GM18511 (cell line): ENCODE results near the gene DDX11.
A peak's percentile ranks its signal among the peaks of the same experiment; 100 is the strongest.
"Not testable (repeated sequence)": the region's sequence is repeated elsewhere in the genome, so short reads cannot be mapped to it uniquely, and the experiment has no call there.

Experiments
- ATAC-seq: cut with Tn5 transposase; IDR thresholded peaks from one replicate; pipeline ENCODE4 v1.9.1; 2021; ENCODE audit warnings: mild to moderate bottlenecking, moderate library complexity; ENCODE audit not compliant: unreplicated experiment

The DDX11 gene

DNA sequence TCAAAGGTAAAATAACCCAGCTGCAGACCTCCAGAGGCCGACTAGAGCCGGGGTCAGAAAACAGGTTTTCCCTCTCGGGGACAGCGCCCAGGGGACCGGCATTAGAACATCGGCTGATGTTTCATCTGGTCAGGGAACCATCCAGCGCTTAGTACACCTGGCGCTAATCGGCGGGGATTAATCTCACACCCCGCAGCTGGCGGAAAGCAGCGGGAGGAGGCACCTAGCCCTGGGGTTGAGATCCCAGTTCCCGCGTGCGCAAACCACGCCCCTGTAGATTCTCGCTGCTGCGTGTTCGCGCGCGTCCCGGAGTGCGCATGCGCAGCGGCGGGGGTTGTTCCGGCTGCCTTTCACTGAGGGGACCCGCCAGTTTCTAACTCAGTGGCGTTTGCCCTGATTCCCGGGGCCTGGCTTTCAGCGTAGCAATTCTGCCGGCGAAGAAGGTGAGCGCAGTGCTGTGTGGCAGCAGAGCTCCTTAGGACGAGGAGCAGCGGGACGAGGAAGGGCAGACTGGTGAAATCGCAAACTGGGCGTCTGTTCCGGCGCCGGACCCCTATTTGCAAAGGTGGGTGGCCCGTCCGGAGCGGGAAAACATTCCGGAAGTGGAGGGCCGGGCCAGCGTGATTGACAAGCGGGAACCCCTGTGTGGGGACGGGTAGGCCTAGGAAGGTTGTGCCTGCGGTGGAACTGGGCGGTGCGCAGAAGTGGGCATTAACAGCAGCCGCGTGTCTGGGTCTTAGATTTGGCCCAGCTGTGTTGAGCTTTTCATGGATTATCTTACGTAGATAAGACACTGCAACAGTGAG, at the start of gene DDX11:
Gene DDX11, plus strand, starts transcription at position 334 of the 806 bp plus-strand sequence. CDS start 4,534 bp downstream, outside the sequence.
- ATAC-seq, result peak; percentile 96

DNA sequence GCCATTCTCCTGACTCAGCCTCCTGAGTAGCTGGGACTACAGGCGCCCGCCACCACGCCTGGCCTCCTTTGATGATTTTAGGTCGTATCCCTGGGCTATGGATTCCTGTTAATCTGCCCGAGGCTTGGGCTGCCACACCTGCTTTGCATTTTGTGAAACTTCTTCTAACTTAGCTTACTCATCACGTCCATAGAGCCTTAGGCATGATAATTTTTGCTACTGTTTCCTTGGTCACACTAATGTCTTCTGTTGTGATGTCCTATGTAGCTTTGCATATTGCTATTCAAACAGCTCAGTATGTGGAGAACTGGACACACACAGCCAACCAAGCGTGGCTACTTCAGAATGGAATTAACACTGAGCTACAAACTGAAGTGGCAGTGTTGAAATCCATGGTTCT, 47.5 kb upstream of the DDX11 start:
- ATAC-seq, result no peak

DNA sequence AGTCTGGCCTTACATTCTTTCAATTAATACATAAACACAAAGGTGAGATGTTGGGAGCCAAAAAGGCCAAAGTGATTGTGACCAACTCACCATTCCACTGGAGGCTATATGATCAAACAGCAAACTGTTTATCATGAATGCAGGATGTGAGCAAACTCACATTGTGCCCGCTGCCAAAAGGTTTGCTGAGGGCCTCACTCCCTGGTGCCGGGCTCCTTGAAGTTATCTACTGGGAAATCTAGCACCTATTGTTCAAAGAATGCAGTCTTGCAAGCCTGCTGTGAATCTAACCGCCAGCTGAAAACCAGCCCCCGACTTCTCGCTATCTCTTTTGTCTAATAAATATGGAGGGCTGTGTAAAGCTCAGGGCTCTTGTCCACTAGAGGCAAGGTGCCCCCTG, 46.7 kb upstream of the DDX11 start:
- not testable (repeated sequence) for ATAC-seq

DNA sequence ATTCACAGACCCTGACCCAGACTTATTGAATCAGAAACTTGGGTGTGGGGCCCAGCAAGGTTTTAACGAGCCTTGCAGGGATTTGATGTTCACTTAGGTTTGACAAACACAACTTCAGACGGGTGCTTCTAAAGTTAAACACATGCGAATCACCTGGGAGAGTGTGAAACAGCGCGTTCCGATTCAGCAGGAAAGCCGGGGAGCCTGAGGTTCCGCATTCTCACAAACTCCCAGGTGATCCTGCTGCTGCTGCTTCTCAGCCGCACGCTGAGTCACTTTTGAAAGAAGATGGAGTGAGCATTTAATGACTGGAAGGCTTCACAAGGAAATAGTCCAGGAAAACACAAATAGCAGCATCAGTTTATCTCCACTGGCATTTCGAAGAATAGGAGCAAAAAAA, 44.2 kb upstream of the DDX11 start:
- no peak for ATAC-seq

DNA sequence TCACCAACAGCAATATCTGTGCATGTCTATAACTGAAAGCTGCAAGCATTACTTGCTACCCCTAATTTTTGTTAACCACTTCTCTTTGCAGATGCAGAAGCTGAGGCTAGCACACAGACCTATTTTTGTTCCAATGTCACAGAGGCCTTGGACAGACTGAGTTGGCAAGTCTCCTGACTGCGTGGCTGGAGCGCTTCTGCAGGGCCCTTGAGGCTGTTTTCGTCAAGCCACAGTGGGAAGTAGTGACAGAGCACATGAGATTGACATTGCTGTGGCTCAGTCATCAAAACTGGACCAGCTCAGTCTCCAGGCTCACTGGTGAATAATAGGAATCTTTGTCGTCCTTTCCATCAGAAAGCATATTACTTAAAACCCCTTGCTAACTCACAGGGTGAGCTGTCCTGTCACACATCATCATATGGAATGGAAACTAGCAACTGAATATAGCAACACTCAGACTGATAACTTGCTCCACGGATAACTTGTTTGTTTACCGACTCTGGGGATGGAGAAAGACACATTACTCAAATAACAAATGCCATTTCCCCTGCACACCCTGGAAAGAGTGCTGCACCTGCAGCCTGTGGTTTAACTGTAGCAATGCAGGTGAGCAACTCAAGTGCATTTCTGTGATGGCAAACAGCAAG, 43.6 kb upstream of the DDX11 start:
- no peak for ATAC-seq

DNA sequence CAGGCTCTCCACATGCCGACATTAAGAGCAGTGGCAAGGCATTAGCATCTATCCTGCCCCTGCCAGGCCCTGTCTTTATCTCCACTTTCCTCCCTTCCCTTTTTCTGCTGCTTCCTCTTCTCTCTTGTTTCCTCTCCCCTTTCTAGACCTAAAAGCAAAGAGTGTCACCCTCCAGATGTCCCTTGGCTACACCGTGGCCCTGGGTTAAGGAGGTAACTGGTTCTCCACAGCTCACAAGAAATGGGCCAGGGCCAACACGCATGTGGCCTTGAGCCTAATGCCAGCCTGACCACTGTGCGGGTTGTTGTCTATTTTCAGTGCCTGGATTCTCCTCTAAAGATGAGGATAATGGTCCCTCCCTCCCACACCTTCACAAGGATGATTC, 41.7 kb upstream of the DDX11 start:
- ATAC-seq, result no peak

DNA sequence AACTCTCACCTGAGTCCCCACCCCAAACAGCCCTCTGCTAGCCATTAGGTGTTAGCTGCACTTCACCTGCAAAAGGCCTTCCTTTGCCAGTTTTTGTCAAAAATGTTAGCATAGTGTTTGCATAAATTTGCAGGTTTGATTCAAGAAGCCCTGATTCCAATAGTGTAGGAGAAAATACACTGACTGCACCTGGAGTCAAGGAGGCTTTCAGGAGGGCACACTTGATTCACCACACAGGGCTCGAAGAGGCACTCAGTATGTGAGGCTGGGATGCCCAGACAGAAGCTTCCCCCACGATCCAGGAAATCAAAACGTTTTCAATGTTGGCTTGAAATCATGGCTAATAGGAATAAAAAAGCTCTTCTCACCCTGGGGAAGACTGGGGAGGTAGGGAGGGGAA, 40.5 kb upstream of the DDX11 start:
- no peak for ATAC-seq

DNA sequence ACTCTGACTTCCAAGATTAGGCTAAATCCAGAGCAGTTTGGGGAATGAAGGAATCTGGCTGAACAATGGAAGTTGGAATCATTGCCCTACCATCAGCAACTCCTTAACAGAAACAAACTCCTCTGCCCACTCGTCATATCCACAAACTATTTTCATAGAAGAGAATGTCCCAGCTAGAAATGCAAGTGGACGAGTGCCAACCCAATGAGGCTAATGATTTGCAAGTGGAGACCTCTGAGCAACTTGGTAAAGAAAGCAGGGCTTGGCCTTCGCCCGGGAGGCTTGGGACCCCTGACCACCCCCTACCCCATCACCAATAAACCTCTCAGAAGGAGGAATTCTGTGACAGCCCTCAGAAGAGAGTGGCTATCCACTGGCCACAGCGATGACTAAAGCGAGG, 40.0 kb upstream of the DDX11 start:
- ATAC-seq, result no peak

DNA sequence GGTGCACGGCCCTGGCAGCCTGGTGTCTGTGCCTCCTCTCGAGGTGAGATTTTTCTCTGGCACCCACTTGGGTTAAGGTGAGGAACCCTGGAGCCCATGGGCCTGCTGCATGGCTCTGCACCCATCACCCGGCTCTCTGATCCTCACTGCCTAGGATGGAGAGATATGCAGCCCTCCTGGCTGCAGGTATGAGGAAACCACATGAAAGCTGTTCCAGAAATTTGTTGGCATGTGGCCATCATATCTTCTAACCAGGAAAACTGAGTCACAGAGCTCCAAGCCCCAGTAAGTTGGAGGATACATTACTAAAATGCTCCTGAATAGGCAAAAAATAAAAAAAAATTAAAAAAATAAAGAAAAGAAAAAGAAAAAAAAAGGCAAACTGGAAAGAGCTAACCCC, 39.3 kb upstream of the DDX11 start:
- no peak for ATAC-seq

DNA sequence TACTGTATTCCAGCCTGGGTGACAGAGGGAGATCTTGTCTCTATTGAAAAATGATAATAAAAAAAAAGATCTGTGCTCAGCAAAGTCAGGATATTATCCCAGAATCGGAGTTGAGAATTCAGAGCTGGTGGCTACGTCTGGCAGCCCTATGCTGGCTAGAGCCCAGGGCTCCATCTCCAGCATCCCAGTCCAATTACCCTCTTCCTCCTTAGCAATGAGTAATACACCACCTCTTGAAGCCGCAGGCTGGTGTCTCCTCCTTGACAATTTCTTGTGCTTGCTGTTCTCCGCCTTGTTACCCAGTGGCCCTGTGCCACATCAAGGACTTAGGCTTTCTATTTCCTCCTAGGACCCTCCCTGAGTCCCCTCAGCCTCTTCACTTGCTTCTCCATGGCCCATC, 38.4 kb upstream of the DDX11 start:
- ATAC-seq, result no peak

DNA sequence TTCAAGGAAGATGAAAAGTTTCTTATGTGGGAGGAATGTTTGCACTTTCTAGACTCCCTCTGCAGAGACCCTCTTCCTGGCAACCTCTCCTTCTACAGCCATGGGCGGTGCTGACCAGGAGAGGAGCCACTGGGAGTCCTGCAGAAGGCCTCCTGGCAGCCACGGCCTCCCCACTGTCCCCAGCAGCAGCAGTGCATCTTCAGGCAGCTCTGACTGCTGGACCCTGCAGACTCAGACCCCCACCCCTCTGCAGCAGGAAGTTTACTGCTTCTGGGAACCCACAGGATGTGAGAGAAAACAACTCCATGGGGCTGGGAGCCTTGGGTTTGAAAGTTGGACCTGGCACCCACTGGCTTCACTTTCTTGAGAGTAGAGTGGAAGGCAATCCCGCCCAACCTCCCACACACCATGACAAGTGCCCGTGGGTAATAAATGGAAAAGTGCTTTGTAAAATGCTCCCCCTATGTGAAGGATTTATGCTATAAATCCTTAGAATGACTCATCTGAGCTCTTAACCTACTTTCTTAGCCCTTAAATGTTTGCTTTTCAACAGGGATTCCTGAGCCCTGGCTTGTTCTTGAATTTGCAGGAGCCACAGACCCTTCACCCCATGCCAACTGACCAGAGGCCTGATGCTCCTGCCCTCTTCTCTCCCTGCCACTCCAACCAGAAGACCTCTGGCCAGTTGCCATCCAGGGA, 37.5 kb upstream of the DDX11 start:
- no peak for ATAC-seq

DNA sequence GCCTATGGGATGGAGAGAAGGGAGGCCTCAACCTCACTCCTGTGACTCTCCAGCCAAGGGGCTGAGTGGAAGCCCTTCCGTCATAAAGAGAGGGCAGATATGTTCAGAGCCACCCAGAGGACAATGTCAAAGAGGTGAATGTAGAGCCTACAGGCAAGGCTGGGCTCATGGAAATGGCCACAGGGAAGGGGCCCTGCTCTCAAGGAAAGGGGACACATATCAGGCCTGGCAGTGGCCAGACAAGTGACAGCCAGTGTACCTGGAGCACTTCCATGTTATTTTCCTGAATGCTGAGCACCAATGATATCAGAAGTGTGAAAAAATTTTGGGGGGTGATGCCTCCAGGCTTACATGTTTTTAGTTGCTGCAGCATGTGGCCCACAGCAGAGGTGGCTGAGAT, 36.6 kb upstream of the DDX11 start:
- no peak for ATAC-seq

DNA sequence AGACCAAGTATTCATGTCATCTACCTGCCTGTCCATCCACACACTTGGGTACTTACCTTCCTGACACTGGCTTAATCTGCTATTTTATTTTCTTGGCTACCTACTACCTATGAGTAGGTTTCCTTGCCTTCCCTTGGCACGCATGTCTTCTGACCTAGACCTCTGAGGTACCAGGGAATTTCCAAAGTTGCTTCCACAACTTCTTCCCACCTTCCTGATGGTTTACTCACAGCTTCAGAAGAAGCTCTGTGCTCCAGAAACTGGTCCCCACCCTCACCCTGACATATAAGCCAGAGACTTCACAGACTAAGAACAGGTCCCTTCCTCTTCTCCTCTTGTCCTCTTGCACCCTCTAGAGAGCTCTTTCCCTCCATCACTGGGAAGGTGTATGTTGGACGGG, 35.7 kb upstream of the DDX11 start:
- no peak for ATAC-seq

DNA sequence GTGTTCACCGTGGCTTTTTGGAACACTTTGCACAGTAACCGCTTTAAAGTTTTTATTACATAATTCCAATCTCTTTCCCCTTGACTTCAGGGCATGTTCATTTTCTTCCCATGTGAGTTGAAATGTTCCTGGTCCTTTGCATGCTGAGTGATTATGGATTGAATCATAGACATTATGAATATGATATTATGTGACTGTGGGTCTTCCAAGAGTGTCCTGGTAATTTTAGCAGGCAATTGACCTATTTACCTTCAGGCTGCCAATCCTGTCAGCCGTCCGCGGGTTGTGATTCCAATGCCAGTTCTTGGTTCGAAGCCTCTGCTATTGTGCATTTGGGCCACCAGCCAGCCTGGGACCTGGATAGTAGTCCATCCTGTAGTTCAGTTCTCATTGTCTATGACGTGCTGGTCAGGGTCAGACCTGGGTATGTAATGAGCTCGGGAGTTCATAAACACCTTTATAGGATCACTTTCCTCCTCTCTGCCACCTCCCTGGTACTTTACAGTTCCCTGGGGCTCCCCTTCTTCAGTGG, 32.6 kb upstream of the DDX11 start:
- ATAC-seq, result no peak

DNA sequence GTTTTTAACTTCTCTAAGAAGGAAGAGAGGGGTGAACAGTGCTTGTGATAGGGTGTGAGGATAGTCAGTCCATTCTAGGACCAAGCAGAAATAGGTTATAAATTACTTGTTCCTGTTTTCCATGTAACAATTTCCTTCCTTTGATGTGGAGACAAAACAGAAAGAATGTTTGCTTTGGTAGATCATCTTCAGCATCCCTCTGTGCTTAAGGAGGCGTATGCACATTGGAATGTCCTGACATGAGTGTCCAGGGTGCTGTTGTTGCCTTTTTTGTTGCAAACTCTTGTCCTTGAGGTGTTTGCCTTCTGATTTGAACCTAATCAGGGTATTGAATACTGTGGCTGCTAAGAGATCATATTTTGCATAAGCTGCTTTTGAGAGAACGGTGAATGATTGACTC, 23.5 kb upstream of the DDX11 start:
- not testable (repeated sequence) for ATAC-seq

DNA sequence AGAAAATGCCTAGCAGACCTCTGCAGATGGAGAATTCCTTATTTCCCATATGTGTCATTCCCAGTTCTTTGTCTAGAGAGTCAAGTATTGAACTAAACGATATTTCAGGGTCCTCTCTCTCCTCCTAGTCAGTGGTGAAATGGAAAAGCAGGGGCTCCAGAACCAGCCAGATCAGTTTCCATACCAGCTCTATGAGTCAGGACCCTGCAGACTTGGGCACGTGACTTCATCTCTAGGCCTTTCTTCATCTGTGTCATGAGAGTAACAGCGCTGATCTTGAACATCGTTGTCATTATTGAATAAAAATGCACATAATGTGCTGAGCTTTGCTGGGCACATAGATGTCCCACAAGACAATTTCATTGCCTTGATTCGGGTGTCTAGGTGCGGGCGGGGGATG, 23.1 kb upstream of the DDX11 start:
- ATAC-seq, result not testable (repeated sequence)

DNA sequence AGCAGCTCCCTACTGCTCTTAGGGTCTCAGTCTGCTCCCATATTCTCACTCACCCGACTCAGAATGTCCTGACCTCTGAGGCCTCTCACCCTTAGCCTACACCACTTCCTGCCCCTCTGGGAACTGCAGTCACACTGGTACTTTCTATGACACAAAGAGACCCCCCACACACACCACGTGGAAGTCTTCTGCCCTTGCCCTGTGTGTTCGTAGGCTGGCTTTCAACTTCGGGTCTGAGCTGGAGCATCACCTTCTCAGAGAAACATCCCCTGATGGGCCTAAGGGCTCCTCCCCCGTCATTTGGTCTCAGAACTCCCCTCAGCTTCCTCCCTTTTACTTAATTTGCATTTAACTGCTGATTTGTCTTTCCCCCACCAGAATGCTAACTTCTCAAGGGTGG, 22.0 kb upstream of the DDX11 start:
- peak; percentile 78 for ATAC-seq

DNA sequence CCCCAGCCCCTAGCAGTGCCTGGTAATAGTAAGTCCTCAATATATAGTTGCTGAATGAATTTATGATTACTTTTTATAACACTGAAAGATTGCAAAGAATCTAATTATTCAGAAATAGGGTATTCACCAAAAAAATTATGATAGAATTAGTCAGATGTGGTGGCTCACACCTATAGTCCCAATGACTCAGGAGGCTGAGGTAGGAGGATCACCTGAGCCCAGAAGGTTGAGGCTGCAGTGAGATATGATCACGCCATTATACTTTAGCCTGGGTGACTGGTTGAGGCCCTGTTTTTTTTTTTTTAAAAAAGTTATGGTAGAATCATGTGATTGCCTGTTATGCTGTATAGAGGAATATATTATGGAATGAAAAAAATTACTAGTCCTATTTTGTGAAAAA, 21.5 kb upstream of the DDX11 start:
- not testable (repeated sequence) for ATAC-seq

DNA sequence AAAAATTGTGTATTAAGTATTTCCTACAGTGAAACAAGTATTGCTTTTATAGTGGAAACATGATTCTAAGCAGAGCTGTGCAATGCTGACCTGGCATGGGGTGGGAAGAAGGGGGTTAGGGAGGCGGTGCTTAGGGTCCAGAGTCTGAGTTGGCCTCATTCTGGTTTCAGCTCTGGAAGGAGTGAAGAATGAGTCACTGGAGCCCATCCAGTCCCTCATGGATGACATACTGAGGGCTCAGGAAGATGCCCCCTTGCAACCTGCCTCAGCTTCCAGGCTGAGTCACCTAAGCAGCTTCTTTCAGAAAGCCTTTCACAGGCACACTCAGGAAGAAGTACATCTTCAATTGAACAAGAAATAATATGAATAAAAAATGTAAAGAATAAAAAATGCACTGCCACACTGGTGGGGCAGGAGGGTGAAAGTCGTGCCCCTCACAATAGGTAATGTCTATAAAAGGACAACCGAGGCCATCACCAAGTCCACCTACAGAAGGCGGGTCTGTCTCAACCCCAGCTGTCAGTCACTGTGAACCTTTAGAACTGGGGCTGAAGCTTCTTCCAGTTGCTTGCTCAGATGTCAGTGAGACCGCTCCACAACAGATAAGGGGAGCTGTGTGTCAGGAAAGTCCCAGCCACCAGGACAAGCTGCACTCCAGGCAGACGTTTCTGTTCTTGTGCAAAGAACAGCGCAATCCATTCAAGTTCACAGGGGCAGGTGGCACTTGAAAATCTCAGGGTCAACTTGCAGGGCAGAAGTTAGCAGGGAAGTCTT, 20.8 kb upstream of the DDX11 start:
- not testable (repeated sequence) for ATAC-seq

DNA sequence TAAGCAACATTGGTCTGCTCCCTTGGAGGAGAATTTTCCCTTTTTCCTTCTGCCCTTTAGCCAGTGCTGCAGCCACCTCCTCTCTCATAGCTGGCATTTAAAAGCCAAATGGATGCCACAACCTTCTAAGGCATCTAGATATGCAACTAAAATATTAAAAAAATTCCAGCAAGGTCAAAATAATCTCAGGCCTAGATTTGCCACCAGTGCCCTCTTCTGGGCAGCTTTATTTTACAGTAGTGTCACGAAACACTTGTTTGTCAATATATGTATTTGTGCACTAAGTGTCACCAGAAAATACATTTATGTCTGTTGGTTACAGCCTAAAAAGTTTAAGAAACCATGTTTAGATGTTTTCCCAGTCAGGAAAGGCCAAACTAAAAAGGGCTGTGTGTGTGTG, 19.7 kb upstream of the DDX11 start:
- ATAC-seq, result not testable (repeated sequence)

DNA sequence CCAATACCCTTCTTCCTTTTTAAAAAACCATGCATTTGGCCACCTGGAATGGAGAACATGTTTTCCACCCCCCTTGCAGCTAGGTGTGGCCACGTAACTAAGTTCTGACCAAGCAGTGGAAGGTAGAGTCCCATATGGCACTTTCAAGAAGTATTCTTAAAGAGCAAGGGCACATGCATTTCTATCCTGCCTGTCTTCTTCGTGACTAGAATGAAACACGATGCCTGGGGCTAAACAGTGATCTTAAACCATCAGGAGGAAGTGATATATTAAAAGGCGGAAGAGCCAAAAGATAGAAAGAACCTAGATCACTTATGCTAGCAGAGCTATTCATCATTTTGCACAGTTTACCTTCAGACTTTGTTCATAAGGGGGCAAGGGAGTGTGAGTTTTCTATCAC, 16.0 kb upstream of the DDX11 start:
- no peak for ATAC-seq
